IMR-90 (cell line): ENCODE data around the gene KIF22. TPM values are rescaled to one million over a fixed set of nuclear protein-coding genes. Genes with fewer than 3 reads are reported as not detected.

Source experiments
- BHLHE40 ChIP-seq: fragments of 150-350 bp; IDR thresholded peaks from 2 replicates; pipeline ENCODE4 v1.6.1; 2016; ENCODE audit warnings: mild to moderate bottlenecking, low read depth, low read length
- CHD1 ChIP-seq: IDR thresholded peaks from 2 replicates; pipeline ENCODE4 v1.6.1; 2012; ENCODE audit warnings: low read depth, low read length, improper control_type of control experiment
- POLR2A ChIP-seq: IDR thresholded peaks from 2 replicates; pipeline ENCODE4 v1.6.1; 2012; ENCODE audit warnings: mild to moderate bottlenecking, low read depth, low read length
- polyA plus RNA-seq, 3 experiments: library from polyadenylated mRNA; depleted of rRNA; stranded (reverse); fragments of >200 nt; gene quantifications; 2 replicates each; pipeline ENCODE4 v1.2.3, GENCODE V29; 2012; ENCODE audit warnings: low replicate concordance in 1 of 3
- total RNA-seq: library from RNA; depleted of rRNA; stranded (reverse); fragments of >200 nt; gene quantifications from 2 replicates; pipeline ENCODE4 v1.2.3, GENCODE V29; 2012
- TF ChIP-seq, protein P1 (sequence below): fragments of 150-350 bp; IDR thresholded peaks from 2 replicates; pipeline ENCODE4 v1.6.1; 2016; ENCODE audit warnings: low read depth, mild to moderate bottlenecking, low read length, moderate library complexity, borderline replicate concordance

Gene KIF22
- total and polyA plus RNA-seq, 2 of the 4 experiments (the other 2 are of a cell fraction), result 43.0 to 65.1 TPM

DNA sequence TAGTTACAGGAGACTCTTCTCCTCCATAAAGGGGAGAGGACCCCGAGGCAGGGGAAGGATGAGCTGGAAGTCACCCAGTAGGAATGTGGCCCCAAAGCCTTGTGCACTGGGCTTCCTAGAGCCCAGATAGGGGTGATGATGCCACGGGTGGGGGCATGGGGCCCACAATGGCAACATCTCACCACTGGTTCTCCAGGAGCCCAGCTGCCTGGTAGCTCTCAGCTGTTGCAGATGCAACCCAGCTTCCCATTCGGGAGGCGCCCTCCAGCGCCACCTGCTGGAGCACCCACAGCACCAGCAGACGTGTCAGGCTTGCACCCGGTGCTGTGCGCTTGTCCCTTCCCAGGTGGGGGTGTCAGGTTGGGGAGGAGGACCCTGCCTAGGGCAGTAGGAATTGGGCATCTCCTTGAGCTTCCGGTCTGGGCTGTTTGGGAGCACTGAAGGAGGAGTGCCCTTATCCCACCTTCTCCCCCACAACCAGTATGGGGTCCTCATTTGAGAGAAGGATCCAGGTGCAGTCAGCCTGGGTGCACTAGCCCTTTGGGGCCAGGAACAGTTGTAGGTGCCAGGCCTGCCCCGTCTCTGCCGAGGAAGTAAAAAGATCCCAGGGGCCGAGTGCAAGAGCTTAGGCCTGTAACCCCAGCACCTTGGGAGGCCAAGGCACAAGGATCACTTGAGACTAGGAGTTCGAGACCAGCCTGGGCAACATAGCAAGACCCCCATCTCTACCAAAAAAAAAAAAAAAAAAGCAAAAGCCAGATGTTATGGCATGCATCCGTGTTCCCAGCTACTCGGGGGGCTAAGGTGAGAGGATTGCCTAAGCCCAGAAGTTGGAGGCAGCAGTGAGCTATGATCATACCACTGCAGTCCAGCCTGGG lies 58.1 kb downstream of the KIF22 start (continued):
- TF ChIP-seq, protein P1, sequence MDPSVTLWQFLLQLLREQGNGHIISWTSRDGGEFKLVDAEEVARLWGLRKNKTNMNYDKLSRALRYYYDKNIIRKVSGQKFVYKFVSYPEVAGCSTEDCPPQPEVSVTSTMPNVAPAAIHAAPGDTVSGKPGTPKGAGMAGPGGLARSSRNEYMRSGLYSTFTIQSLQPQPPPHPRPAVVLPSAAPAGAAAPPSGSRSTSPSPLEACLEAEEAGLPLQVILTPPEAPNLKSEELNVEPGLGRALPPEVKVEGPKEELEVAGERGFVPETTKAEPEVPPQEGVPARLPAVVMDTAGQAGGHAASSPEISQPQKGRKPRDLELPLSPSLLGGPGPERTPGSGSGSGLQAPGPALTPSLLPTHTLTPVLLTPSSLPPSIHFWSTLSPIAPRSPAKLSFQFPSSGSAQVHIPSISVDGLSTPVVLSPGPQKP, result no peak
- no peak for TF ChIP-seq BHLHE40
- no peak for TF ChIP-seq POLR2A
- no peak for TF ChIP-seq CHD1
